Measurements from ENCODE around the gene TRAPPC12.

TRAPPC12 gene

DNA sequence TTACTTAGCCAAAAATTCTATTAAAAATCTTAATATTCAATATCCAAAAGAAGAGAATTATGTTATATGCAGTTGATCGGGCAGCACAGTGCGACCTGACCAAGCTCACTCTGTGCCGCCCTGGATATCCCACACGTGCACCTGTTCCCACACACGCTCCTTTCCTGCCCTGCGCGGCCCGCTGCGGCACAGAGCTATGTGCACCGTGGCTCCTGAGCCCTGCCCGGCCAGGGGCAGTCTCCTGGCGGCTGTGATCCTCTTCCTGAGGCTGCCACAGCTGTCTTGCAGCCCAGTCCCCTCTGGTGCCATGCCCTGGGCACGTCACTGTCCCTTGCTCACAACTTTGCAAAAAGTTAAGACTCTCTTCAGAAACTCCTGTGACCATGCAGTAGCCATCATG is 29.3 kb downstream of the TRAPPC12 start:
- DNase-seq (ENCODE audit: low read depth in 2 of 2), result no peak

DNA sequence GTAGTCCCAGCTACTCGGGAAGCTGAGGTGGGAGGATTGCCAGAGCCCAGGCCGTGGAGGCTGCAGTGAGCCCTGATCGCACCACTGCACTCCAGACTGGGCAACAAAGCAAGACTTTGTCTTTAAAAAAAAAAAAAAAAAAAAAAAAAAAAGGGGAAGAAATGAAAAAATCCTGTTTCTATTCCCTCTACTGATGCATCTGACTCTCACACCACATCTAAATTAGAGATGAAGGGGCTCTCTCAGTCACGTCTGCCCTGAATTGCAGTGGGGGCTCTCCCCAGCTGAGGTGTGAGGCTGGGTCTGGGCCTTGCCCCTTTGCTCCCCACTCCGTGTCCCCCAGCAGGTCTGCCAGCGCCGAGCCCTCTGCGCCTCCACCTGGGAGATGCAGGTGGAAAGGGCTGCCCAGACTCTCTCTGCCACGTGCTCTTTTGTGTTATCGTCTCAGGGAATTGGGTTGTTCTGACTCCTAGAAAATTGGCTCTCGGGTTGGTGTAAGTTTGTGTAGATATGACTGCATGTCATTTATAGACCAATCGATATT is 30.2 kb downstream of the TRAPPC12 start:
- no peak for DNase-seq (ENCODE audit: low read depth in 2 of 2)

DNA sequence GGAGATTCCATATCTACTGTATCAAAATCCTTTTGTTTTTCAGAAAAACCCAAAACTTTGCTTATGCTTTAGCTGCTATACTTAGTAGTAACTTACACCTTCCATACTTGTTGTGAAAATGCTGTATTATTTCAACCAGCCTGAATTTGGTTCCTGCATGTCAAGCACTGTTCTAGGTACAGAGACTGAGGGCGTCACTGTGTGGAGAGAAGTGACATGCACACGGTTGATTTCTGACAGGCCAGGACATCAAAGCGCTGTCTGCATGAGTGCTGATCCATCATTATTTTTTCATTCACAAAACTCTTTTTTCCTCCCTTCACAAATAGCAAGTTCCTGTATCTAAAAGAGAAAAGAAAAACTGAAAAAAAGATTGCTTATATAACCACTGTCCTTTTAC is 31.6 kb downstream of the TRAPPC12 start:
- DNase-seq (ENCODE audit: low read depth in 2 of 2), result no peak

DNA sequence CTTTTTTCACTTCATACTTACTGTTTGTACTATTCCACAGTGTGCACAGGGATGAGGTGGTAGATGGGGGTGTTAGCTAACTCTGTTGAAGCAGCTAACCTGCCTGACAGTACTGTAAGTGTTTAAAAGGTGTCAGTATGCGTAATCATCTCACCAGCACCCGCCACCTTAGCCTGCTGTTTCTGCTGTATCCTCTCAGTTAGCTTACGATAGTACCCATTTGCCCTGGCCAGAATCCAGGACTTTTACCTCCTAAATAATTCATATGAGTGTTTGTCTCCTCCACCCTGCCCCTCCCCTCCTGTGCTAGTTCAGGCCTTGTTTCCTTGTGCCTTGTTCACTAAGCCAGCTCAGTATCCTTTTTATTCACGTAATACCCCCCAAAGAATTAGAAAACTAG is 34.2 kb downstream of the TRAPPC12 start:
- no peak for DNase-seq (ENCODE audit: low read depth in 2 of 2)

DNA sequence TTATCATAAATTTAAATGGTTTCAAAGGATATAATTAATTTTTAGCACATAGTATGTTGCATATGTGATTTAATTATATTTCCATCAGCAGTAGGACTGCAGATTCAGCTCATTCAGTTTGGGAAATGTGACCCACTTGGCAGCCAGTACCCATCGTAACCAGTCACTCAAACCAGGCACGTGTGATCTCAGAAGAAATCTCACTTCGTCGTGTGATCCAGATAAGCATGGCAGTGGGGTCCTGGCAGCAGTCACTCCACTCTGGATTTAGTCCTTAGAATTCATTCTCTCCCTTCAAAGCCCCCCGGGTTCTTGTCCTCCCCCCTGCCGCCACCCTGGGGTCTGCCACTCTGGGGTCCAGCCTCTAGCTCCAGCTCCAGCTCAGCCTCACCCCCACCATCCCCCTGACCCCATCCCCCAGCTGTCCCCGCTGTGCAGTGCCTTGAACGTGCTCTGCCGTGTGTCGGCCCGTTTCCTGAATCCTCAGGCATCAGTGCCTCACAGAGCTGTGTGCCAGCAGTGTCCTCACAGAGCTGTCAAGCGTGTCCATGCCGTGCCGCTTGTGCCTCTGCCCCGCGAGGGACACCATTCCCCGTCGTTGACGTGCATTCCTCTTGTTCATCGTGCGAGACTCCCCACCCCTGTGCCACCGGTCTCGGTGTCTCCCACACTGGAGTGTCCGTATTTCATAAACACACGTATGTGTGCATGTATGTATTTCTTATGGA is 34.8 kb downstream of the TRAPPC12 start:
- DNase-seq (ENCODE audit: low read depth in 2 of 2), result no peak

DNA sequence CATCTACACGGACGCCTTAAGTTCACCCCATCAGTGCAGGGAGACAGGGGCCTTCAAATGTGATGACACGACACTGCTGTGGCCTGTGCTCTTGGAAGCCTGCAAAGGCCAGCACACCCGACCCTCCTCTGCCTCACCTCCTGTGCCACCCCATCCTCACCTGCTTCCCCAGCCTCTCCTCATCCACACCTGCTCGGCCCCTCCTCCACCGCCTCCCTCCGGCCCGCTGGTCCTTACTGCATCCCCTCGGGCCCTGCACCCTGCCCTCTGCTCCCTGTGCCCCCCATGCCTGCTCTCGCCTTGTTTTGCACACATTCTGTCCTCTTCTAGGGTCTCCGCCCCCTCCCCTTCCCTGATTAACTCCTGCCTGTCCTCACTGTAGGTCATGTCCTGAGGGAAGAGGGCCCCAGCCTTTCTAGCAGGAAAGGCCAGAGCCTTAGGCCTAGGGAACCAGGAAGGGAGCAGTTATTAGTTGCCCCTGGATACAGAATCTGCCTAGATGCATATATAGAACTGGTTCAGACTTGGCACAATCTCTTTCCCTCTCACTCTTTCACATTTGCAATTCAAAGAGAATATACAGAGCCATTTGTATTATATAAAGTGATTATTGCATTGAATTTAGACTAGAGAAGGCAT is 39.4 kb downstream of the TRAPPC12 start:
- DNase-seq (ENCODE audit: low read depth in 2 of 2), result no peak

DNA sequence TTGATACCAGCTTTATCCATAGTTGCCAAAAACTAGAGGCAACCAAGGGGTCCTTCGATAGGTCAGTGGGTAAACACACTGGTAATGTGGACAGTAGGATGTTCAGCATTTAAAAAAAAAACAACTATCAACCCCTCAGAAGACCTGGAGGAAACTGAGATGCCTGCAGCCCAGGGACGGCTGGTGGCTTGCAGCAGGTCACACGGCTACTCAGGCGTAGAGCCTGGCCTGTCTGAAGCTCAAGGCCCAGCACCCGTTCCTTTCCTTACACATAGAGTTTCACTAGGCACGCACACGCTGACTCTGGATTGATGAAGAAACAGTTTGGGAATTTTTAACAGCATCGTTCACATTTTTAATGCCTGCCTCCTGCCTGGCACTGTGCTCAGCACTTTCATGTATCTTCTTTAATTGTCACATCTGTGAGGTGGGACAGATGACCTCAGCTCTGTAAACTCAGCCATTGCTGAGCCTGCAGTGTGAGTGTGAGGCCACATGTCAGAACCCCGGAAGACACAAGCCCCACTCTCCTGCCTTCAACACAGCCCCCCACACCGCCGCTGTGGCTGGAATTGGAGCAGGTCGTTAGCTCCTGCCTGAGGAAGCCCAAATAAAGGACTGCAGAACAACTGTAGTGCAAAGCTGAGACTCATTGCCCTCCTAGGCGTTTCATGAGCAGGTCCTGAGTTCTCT is 40.7 kb downstream of the TRAPPC12 start:
- DNase-seq (ENCODE audit: low read depth in 2 of 2), result no peak

DNA sequence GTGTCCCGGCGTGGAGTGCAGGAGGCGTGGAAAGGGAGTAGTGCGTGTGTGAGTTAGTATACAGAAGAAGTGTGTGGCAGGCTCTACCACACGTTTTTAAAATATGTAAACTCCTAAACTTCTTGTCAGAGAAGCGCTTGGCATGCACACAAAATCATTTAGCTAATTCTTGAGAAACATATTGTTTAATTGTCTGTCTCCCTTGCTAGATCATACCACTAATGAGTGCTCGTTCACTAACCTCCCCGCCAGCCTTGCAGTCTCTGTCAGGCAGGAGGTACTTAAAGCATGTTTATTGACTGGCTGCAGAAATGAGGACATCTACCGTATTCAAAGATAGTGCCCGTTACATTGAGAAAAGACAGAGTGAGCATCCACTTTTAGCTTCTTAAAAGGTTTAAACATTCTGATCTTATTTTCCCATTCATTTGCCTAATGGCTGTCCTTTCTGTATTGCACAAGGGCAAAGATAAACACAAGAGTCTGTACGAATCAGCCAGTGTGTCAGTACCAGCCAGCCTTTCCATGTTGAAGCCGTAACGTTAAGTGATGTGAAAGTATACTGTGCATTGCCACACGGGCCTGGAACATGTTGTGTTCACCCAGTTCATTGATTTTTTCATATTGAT is 41.4 kb downstream of the TRAPPC12 start:
- DNase-seq (ENCODE audit: low read depth in 2 of 2), result no peak

DNA sequence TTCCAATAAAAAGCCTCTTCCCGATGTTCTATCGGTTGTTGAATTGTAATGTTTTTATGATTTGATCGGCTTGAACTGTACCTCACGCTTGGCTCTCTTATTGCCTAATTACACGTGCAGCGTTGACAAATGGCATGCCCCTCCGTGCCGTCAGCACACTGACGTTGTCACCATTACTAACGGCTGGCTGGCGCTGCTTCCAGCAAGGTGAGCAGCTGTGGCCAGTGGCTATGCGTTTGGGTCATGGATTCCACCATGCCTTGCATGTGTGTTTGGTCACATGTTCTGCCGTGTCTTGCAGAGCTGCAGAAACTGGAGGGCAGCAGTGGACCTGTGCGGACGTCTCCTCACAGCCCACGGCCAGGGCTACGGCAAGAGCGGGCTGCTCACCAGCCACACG is 42.1 kb downstream of the TRAPPC12 start:
- no peak for DNase-seq (ENCODE audit: low read depth in 2 of 2)

DNA sequence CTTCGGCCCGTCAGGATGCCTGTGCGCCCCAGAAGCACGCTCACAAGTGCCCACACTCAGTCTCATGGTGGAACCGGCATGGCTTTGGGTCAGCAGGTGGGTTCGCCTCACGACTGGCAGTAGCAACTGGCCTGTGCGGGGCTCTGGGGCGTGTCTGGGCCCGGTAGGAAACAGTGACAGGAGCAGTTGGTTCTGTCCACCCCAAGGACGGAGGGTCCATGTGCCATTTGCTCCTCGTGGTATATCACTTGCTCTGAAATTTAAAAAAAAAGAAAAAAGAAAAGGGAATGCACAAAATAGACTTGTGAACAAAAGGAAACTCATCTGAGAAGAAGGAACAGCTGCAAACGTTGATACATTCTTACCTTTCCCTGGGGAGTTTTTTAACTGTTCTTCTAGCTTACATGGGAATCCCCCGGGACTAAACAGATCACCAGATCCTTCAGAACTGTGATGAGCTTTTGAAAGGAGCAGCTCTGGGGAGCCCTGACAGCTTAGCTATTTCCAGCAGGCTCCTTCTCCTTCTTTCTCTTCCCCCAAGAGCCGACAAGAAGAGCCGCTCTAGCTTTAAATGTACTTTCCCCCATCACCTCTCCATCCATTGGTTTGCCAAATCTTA is 42.8 kb downstream of the TRAPPC12 start:
- DNase-seq (ENCODE audit: low read depth in 2 of 2), result no peak

DNA sequence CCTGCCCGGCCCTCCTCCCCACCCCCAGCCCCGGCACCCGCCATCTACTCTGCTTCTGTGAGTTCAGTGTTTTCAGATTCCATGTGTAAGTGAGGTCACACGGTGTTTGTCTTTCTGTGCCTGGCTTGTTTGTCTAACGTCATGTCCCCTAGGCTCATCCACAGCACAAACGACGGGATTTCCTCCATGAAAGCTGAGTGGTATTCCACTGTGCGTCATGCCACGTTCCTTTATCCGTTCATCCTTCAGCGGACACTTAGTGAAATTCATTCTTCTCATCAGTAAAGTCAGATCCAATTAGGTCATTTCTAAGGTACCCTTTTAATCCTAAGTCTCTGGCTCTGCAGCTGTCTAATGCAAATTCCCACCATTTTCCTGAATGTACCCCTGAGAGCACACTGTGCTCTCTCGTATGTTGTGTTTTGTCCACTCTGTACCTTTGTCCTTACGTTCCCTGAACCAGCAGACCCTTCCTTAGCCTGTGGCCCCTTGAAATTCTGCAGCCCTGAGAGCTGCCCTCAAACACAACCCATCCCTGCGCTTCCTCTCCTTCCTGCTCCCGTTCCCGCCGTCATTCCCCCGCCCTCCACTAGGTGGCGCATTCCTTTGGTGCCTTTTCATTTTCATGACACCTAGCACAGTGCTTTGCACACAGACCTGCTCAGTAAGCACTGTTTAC is 44.1 kb downstream of the TRAPPC12 start:
- peak; percentile 63 to 85 for DNase-seq (ENCODE audit: low read depth in 2 of 2)

DNA sequence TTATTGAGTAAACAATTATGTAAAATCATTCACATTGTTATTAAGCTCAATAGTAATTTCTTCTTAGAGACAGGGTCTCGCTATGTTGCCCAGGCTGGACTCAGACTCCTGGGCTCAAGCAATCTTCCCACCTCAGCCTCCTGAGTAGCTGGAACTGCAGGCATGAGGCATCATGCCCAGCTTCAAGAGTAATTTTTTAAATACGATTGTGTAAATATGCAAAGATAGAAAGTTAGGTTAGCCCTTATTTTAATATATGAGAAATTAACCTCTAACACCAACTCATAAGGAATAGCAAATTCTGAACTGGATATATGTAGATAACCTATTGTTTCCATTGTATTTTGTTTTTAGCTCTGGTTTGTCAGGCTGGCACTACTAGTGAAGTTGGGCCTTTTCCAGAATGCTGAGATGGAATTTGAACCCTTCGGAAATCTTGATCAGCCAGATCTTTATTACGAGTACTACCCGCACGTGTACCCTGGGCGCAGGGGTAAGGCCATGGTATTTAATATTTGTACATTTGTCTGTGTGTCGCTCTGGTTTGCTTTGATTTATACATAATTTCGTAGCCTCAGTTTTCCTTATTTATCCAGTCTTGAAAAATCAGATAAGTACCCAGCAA is 44.8 kb downstream of the TRAPPC12 start:
- DNase-seq (ENCODE audit: low read depth in 2 of 2), result no peak

DNA sequence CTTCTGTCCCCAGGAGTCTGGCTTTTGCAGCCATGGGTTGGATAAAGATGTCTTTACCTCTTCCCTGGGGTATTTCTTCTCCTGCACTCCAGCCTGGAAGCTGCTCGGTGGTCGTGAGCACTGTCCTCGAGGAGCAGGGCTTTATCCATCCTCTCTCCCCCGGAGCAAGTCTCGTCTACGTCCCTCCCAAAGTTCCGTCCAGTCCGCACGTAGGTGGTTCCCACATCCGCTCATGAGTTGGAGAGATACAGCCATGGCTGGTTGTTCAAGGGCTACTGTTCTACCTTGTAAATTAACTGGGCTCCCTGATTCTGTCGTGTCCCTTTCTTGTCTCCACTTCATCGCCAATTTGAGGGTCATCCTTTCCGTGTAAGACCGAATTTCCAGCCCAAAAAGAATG is 47.1 kb downstream of the TRAPPC12 start:
- DNase-seq (ENCODE audit: low read depth in 2 of 2), result no peak

DNA sequence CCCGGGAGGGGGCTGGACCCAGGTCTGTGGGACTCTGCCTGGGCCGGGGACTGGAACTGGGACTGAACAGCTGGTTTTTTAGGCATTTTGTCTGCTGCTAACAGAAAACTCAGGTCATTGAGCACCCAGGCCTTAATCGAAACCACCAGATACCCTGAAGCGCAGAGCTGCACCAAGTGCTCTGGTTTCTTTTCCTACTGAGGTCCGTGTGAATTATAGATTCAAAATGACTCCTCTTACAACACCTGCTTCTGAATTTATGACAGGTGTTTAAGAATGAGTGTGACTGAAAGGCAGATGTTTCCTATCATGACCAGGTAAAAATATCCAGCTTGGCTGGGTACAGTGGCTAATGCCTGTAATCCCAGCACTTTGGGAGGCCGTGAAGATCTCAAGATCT is 47.8 kb downstream of the TRAPPC12 start:
- no peak for DNase-seq (ENCODE audit: low read depth in 2 of 2)

DNA sequence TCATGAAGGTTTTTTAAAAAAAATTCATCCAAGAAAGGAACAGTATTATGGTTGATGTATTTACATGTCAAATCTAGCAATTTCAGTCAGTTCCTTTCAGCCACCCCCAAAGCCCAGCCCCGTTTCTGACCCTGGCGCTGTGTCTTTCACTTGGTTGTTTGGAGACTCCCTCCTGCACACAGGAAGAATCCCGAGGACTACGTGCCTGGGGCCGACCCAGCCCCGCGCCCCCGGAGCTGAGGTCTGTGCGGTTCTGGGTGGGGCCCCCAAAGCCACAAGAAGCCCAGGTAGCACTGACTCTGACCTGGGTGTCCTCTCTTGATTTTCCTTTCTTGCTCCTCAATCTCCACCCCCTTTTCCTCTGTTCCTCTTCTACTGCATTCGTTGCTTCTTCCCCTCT is 49.1 kb downstream of the TRAPPC12 start:
- no peak for DNase-seq (ENCODE audit: low read depth in 2 of 2)

DNA sequence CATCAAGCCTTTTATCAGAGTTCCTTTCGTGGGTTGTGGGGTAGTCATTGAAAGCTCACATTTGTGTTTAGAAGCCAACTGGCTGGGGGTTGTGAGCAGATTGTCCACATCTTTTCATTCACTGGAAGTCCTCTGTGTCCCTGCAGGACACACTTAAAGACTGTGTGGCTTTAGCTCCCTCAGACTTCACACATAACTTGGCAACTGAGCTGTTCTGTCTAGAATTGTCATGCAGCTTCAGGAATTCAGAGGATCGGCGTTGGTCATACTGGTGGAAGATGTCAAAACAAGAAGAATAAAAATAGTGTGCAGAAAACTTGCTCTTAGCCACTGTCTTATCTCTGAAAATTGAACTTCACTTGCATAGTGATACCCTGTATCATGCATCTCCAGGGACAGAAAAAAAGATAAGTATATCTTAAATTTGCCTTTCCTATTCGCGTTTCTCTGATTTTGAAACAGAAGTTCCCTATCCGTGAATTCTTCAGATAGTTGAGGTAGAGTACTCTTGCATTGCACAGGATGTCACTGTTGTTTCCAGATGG is 49.6 kb downstream of the TRAPPC12 start:
- DNase-seq (ENCODE audit: low read depth in 2 of 2), result no peak

DNA sequence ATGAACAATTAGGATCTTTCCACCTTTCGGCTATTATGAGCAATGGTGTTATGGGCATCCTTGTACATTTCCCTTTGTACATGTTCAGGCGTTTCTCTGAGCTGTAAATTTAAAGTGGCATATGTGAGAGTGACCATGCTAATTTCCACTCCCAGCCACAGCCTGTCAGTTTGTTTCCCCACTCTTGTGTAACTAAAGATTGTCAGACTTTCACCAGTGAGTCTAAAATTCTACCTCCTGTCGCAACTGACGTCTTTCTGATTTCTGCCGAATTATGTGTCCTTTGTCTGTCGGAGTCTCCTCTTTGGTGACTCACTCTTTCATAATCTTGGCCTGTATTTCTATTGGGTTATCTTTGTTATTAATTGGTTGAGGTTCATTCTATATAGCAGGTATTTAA is 50.7 kb downstream of the TRAPPC12 start:
- no peak for DNase-seq (ENCODE audit: low read depth in 2 of 2)

DNA sequence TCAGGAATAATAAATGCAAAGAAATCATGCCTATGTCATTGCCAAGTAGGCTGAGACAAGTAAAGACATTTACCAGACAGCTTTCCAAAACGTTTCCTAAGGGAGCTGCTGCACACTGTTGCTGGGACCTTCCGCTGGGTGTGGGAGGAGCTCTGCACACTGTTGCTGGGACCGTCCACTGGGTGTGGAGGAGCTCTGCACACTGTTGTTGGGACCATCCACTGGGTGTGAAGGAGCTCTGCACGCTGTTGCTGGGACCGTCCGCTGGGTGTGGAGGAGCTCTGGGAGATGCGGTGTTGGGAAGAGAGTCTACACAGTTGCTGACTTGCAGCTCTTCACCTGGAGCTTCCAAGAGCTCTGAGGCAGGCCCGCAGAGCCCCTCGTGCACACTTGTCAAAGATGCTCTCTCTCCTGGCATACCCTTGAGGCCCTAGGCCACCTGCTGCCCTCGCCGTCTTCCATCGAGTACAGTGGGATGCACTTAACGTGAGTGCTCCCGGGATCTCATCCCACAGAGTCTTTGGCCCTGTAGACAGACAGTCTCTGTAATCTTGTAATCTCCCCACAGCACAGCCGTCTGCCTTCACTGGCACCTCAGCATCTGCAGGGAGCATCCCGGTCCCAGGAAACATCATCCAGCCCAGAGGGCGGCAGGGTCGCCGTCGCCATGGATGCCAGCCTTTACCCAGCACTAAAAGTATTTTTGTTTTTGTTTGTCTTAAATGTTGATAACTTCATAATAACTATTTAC is 51.4 kb downstream of the TRAPPC12 start:
- DNase-seq (ENCODE audit: low read depth in 2 of 2), result no peak

DNA sequence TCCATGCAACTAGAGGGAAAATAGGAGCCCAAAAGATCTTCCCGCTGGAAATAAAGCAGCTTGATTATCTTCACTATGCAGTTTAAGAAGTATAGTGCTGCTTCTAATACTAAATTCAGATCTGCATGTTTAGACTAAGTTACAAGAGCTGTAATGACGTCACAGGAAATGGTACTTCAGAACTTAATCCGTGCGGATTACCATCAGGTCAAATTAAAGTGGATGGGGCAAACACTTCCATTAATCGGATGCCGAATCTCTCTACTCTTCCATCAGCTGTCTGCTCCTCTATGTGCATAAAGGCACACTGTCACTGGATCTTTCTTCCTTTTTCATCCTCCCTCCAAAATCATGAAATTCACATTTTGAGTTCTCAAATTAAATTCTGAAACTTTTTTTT is 52.6 kb downstream of the TRAPPC12 start:
- DNase-seq (ENCODE audit: low read depth in 2 of 2), result no peak

Data from stimulated activated CD4-positive, alpha-beta T cell treated with anti-CD3 and anti-CD28 coated beads, Interleukin-4, amount 100 ng/mL, for 48 hours (primary cell).